Hepatocyte (in vitro differentiated cells): ENCODE measurements around the gene PTPDC1. TPM values are rescaled to one million over a fixed set of nuclear protein-coding genes. Genes with fewer than 3 reads are reported as not detected.

Experiments
- DNase-seq: peaks from one replicate; pipeline ENCODE4 v3.0.0-alpha.2; 2016; ENCODE audit warnings: low spot score
- H2AFZ ChIP-seq: fragments of 200-600 bp; sonication (generic); 2 replicates; pipeline ENCODE4 v1.6.0; 2016; ENCODE audit warnings: antibody characterized with exemption, mild to moderate bottlenecking
- H3K27ac ChIP-seq: fragments of 200-600 bp; sonication (generic); 2 replicates; pipeline ENCODE4 v1.5.1; 2016; ENCODE audit warnings: mild to moderate bottlenecking
- H3K27me3 ChIP-seq: fragments of 200-600 bp; sonication (generic); 2 replicates; pipeline ENCODE4 v1.6.1; 2016
- H3K36me3 ChIP-seq: fragments of 200-600 bp; sonication (generic); replicated peaks from 2 replicates; pipeline ENCODE4 v1.5.1; 2016; ENCODE audit warnings: low read depth; ENCODE audit not compliant: insufficient read depth
- H3K4me1 ChIP-seq: fragments of 200-600 bp; sonication (generic); 2 replicates; pipeline ENCODE4 v1.5.1; 2016; ENCODE audit warnings: mild to moderate bottlenecking, moderate library complexity; ENCODE audit not compliant: insufficient read depth
- H3K4me2 ChIP-seq: fragments of 200-600 bp; sonication (generic); 2 replicates; pipeline ENCODE4 v1.6.0; 2016
- H3K4me3 ChIP-seq: fragments of 200-600 bp; sonication (generic); 2 replicates; pipeline ENCODE4 v1.5.1; 2016; ENCODE audit warnings: mild to moderate bottlenecking
- H3K79me2 ChIP-seq: fragments of 200-600 bp; sonication (generic); 2 replicates; pipeline ENCODE4 v1.6.0; 2017; ENCODE audit warnings: mild to moderate bottlenecking
- H3K9me2 ChIP-seq: fragments of 200-600 bp; sonication (generic); replicated peaks from 2 replicates; pipeline ENCODE4 v1.6.0; 2017; ENCODE audit warnings: mild to moderate bottlenecking; ENCODE audit not compliant: insufficient read depth
- H3K9me3 ChIP-seq: fragments of 200-600 bp; sonication (generic); 2 replicates; pipeline ENCODE4 v1.5.1; 2016; ENCODE audit warnings: low read depth, mild to moderate bottlenecking
- H4K20me1 ChIP-seq: fragments of 200-600 bp; sonication (generic); 2 replicates; pipeline ENCODE4 v1.6.0; 2016; ENCODE audit warnings: mild to moderate bottlenecking; ENCODE audit not compliant: insufficient read depth, poor library complexity, severe bottlenecking
- EZH2 ChIP-seq: fragments of 200-600 bp; sonication (generic); IDR thresholded peaks from 2 replicates; pipeline ENCODE4 v1.6.1; 2016; ENCODE audit warnings: antibody characterized with exemption, mild to moderate bottlenecking, borderline replicate concordance
- EZH2phosphoT487 ChIP-seq: fragments of 200-600 bp; sonication (generic); IDR thresholded peaks from one replicate; pipeline ENCODE4 v1.6.1; 2018; ENCODE audit warnings: antibody characterized with exemption, mild to moderate bottlenecking, low read depth, moderate library complexity; ENCODE audit not compliant: unreplicated experiment, severe bottlenecking
- WGBS: methylation state at CpG from one replicate; pipeline ENCODE4 v1.1.6; 2016; ENCODE audit warnings: low lambda C conversion rate; ENCODE audit errors: missing lambda C conversion rate; 5-methylcytosine and 5-hydroxymethylcytosine counted together
- polyA plus RNA-seq: library from polyadenylated mRNA; unstranded; fragments of >200 nt; fragmentation: Nextera tagmentation; extraction: Ambion mirVana; gene quantifications from 2 replicates; pipeline ENCODE4 v1.2.1, GENCODE V29; 2016
- total RNA-seq: library from RNA; depleted of rRNA; stranded (reverse); fragments of >200 nt; gene quantifications from 2 replicates; pipeline ENCODE4 v1.2.3, GENCODE V29; 2014
- TF ChIP-seq, protein P1 (sequence below): fragments of 200-600 bp; sonication (generic); IDR thresholded peaks from 2 replicates; pipeline ENCODE4 v1.5.1; 2016; ENCODE audit warnings: antibody characterized with exemption, mild to moderate bottlenecking; ENCODE audit not compliant: poor library complexity

The PTPDC1 gene, protein sequence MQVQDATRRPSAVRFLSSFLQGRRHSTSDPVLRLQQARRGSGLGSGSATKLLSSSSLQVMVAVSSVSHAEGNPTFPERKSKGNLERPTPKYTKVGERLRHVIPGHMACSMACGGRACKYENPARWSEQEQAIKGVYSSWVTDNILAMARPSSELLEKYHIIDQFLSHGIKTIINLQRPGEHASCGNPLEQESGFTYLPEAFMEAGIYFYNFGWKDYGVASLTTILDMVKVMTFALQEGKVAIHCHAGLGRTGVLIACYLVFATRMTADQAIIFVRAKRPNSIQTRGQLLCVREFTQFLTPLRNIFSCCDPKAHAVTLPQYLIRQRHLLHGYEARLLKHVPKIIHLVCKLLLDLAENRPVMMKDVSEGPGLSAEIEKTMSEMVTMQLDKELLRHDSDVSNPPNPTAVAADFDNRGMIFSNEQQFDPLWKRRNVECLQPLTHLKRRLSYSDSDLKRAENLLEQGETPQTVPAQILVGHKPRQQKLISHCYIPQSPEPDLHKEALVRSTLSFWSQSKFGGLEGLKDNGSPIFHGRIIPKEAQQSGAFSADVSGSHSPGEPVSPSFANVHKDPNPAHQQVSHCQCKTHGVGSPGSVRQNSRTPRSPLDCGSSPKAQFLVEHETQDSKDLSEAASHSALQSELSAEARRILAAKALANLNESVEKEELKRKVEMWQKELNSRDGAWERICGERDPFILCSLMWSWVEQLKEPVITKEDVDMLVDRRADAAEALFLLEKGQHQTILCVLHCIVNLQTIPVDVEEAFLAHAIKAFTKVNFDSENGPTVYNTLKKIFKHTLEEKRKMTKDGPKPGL
- 7.2 and 7.5 TPM in 2 replicates for total RNA-seq
- 2.4 and 5.3 TPM in 2 replicates for polyA plus RNA-seq

DNA sequence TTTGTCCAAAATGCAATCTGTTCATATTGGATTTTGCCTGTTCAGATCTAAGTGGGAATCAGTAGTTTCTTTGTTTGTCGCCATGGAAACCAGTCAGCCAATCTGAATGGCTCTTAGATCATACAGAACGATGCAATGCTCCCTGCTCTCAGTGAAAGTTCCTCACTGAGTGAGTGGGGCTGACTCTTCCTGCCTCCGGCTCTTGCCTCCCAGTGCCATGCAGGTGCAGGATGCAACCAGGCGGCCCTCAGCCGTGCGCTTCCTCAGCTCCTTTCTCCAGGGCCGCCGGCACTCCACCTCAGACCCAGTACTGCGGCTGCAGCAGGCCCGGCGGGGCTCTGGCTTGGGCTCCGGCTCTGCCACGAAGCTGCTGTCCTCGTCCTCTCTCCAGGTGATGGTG lies at the start of gene PTPDC1:
Gene PTPDC1, plus strand, starts transcription at position 151 of the 400 bp plus-strand sequence. Its CDS starts 67 bp downstream, at position 218.
- no peaks in the 10 kb centered on the region for H3K79me2 ChIP-seq
- no peak within 1 kb of the TSS for H2AFZ ChIP-seq
- WGBS = 73% methylated on average over 14 of the region's 14 CpGs
- no peaks in the 10 kb centered on the region for H3K36me3 ChIP-seq
- H3K4me2 ChIP-seq = no peak within 1 kb of the TSS
- no peaks in the 10 kb centered on the region for H3K9me3 ChIP-seq
- peak; percentile 40 for DNase-seq
- no peak within 1 kb of the TSS for H3K27ac ChIP-seq
- H3K27me3 ChIP-seq = no peaks in the 10 kb centered on the region
- H3K9me2 ChIP-seq = no peaks in the 10 kb centered on the region
- H3K4me3 ChIP-seq = no peak within 1 kb of the TSS
- no peaks in the 10 kb centered on the region for H3K4me1 ChIP-seq
- TF ChIP-seq EZH2phosphoT487 = no peak
- TF ChIP-seq, protein P1, sequence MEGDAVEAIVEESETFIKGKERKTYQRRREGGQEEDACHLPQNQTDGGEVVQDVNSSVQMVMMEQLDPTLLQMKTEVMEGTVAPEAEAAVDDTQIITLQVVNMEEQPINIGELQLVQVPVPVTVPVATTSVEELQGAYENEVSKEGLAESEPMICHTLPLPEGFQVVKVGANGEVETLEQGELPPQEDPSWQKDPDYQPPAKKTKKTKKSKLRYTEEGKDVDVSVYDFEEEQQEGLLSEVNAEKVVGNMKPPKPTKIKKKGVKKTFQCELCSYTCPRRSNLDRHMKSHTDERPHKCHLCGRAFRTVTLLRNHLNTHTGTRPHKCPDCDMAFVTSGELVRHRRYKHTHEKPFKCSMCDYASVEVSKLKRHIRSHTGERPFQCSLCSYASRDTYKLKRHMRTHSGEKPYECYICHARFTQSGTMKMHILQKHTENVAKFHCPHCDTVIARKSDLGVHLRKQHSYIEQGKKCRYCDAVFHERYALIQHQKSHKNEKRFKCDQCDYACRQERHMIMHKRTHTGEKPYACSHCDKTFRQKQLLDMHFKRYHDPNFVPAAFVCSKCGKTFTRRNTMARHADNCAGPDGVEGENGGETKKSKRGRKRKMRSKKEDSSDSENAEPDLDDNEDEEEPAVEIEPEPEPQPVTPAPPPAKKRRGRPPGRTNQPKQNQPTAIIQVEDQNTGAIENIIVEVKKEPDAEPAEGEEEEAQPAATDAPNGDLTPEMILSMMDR = no peak
- no peak for TF ChIP-seq EZH2
- no peaks in the 10 kb centered on the region for H4K20me1 ChIP-seq

DNA sequence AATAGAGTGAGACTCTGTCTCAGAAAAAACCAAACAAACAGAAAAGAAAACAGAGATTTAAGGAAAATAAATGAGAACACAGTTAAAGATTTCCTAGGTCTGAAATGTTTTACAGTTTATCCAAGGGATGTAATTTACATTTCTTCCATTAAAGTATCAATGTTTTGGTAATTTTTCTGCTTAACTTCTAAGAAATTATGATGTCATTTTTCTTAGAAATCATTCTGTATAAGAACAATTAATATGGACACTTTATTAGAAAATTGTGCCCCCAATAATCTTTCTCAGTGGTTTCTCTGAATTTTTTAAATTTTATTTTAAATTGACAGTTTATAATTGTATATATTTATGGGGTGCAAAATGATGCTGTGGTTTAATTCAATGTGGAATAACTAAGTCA lies 49.8 kb upstream of the PTPDC1 start:
- no peak overlapping the region for H3K4me3 ChIP-seq
- H3K79me2 ChIP-seq = peaks cover 8% of the 10 kb centered on the region
- no peak overlapping the region for H3K4me2 ChIP-seq
- H3K27me3 ChIP-seq = no peaks in the 10 kb centered on the region
- no peak overlapping the region for H2AFZ ChIP-seq
- H3K27ac ChIP-seq = no peak overlapping the region
- no peaks in the 10 kb centered on the region for H3K9me2 ChIP-seq
- H3K4me1 ChIP-seq = no peaks in the 10 kb centered on the region
- no peaks in the 10 kb centered on the region for H3K9me3 ChIP-seq
- no peak for TF ChIP-seq EZH2
- TF ChIP-seq, protein P1 = no peak
- no peaks in the 10 kb centered on the region for H4K20me1 ChIP-seq
- H3K36me3 ChIP-seq = no peaks in the 10 kb centered on the region
- no peak for DNase-seq

DNA sequence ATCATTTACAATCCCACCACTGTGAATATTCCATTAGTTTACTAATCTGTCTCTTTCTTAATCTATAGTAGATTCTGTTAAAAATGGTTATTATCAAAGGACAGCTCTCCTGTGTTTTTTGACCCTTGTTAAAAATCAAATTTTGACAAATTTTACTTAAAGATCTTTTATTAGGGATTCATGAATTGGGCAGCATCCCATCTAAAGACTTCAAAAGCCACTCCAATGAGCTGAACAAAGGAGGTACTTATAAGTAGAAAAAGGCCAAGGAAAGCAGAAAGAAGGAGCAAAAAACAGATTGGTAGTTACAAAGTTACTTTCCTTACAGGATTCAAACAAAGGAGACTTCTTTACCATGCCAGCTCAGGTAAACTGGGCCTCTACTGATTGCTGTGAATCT lies 44.5 kb upstream of the PTPDC1 start:
- Histone ChIP-seq H3K4me1 (no peaks in the 10 kb centered on the region), H3K27me3 (no peaks in the 10 kb centered on the region), H2AFZ (no peak overlapping the region), H3K9me2 (no peaks in the 10 kb centered on the region), H3K36me3 (no peaks in the 10 kb centered on the region), H3K4me2 (no peak overlapping the region), H3K4me3 (no peak overlapping the region), H3K9me3 (no peaks in the 10 kb centered on the region), H3K27ac (no peak overlapping the region), H4K20me1 (no peaks in the 10 kb centered on the region), H3K79me2 (no peaks in the 10 kb centered on the region)
- TF ChIP-seq, protein P1 = no peak
- TF ChIP-seq EZH2phosphoT487 (no peak), EZH2 (no peak)
- no peak for DNase-seq
